Osteoblast (primary cell): ENCODE results near the gene UNC13D. TPM values are rescaled to one million over a fixed set of nuclear protein-coding genes. Genes with fewer than 3 reads are reported as not detected.

ENCODE experiments used
- DNase-seq: peaks from one replicate; pipeline ENCODE4 v3.0.0; 2011; ENCODE audit warnings: low spot score, mixed read lengths; ENCODE audit not compliant: insufficient read length; ENCODE audit errors: missing footprints
- H2AFZ ChIP-seq: 2 replicates; pipeline ENCODE4 v1.6.0; 2011; ENCODE audit warnings: mild to moderate bottlenecking, low read length
- H3K27ac ChIP-seq: 2 replicates; pipeline ENCODE4 v1.5.1; 2011; ENCODE audit warnings: mild to moderate bottlenecking, low read depth, low read length, moderate library complexity
- H3K27me3 ChIP-seq: 2 replicates; pipeline ENCODE4 v1.6.0; 2012; ENCODE audit warnings: mild to moderate bottlenecking, control low read depth, inconsistent platforms, low read length, moderate library complexity; ENCODE audit not compliant: insufficient read depth
- H3K36me3 ChIP-seq: 2 replicates; pipeline ENCODE4 v1.5.1; 2011; ENCODE audit warnings: mild to moderate bottlenecking, low read length, control low read depth, moderate library complexity; ENCODE audit not compliant: insufficient read depth
- H3K4me1 ChIP-seq: 2 replicates; pipeline ENCODE4 v1.5.1; 2011; ENCODE audit warnings: mild to moderate bottlenecking, low read length, control low read depth, moderate library complexity; ENCODE audit not compliant: insufficient read depth
- H3K4me2 ChIP-seq: 2 replicates; pipeline ENCODE4 v1.6.0; 2011; ENCODE audit warnings: mild to moderate bottlenecking, low read length; ENCODE audit not compliant: insufficient read depth
- H3K4me3 ChIP-seq: fragments of 200-600 bp; sonication (generic); 3 replicates; pipeline ENCODE4 v1.5.1; 2012; ENCODE audit warnings: mild to moderate bottlenecking, low read length, inconsistent platforms; ENCODE audit not compliant: insufficient read depth
- H3K79me2 ChIP-seq: 2 replicates; pipeline ENCODE4 v1.6.0; 2012; ENCODE audit warnings: mild to moderate bottlenecking, low read length, control low read depth, inconsistent platforms; ENCODE audit not compliant: insufficient read depth
- H3K9me3 ChIP-seq: 2 replicates; pipeline ENCODE4 v1.5.1; 2011; ENCODE audit warnings: low read depth, low read length, control low read depth
- H4K20me1 ChIP-seq: 2 replicates; pipeline ENCODE4 v1.6.0; 2012; ENCODE audit warnings: mild to moderate bottlenecking, low read length, control low read depth; ENCODE audit not compliant: insufficient read depth
- CTCF ChIP-seq: IDR thresholded peaks from 2 replicates; pipeline ENCODE4 v1.5.1; 2011; ENCODE audit warnings: mild to moderate bottlenecking, low read depth, low read length, moderate library complexity; ENCODE audit errors: extremely low read depth
- total RNA-seq: library from RNA; depleted of rRNA; stranded (reverse); fragments of >200 nt; gene quantifications from 2 replicates; pipeline ENCODE4 v1.2.3, GENCODE V29; 2012

The UNC13D gene
- total RNA-seq, 1 donor: 1.1 TPM

- no peak for TF ChIP-seq CTCF
- Histone ChIP-seq H3K4me2 (peak overlapping the region; percentile 94), H2AFZ (peak overlapping the region; percentile 76), H3K4me3 (peak overlapping the region; percentile 76), H3K27ac (peak overlapping the region; percentile 100), H3K4me1 (peaks cover 30% of the 10 kb centered on the region), H3K9me3 (no peaks in the 10 kb centered on the region), H4K20me1 (no peaks in the 10 kb centered on the region), H3K79me2 (peaks cover 45% of the 10 kb centered on the region), H3K27me3 (no peaks in the 10 kb centered on the region), H3K36me3 (no peaks in the 10 kb centered on the region)
- DNase-seq: peak; percentile 94
These were observed 59.0 kb downstream of the UNC13D start for GRCh38 chr17:75785016-75785890.

- Histone ChIP-seq H3K36me3 (no peaks in the 10 kb centered on the region), H3K27me3 (no peaks in the 10 kb centered on the region), H3K4me2 (peak within 1 kb of the TSS; percentile 94), H3K27ac (peak within 1 kb of the TSS; percentile 100), H2AFZ (peak within 1 kb of the TSS; percentile 81), H3K4me1 (peaks cover 34% of the 10 kb centered on the region), H4K20me1 (no peaks in the 10 kb centered on the region), H3K79me2 (peaks cover 39% of the 10 kb centered on the region), H3K4me3 (peak within 1 kb of the TSS; percentile 76), H3K9me3 (no peaks in the 10 kb centered on the region)
- peak; percentile 98 for DNase-seq
- TF ChIP-seq CTCF: no peak
These were observed 59.7 kb downstream of the UNC13D start, which contains the start of gene UNK for GRCh38 chr17:75784473-75785015. Gene UNK, plus strand, starts transcription at chr17:75784806. Its CDS starts 75 bp downstream, at chr17:75784881.

GRCh38 chr17:75783803-75784472 lies 60.3 kb downstream of the UNC13D start:
- Histone ChIP-seq H3K27me3 (no peaks in the 10 kb centered on the region), H3K36me3 (peaks cover under 1% of the 10 kb centered on the region), H3K9me3 (no peaks in the 10 kb centered on the region), H3K4me2 (peak overlapping the region; percentile 94), H3K79me2 (peaks cover 34% of the 10 kb centered on the region), H3K4me1 (peaks cover 34% of the 10 kb centered on the region), H4K20me1 (peaks cover under 1% of the 10 kb centered on the region), H3K4me3 (peak overlapping the region; percentile 76), H2AFZ (peak overlapping the region; percentile 81), H3K27ac (peak overlapping the region; percentile 100)
- peak; percentile 73 for DNase-seq
- TF ChIP-seq CTCF: no peak
